Inferior parietal cortex (tissue), 1 donor: ENCODE results near the gene RIPK3.

Experiments
- DNase-seq: peaks from one replicate; pipeline ENCODE4 v3.0.0-alpha.2; 2016; ENCODE audit errors: extremely low spot score

Gene RIPK3

GRCh38 chr14:24322672-24323071 is 17.1 kb downstream of the RIPK3 start:
- DNase-seq: no peak

GRCh38 chr14:24321212-24321975 is 18.4 kb downstream of the RIPK3 start:
- no peak for DNase-seq

- no peak for DNase-seq
These were observed 22.5 kb downstream of the RIPK3 start for GRCh38 chr14:24317141-24317928.

- DNase-seq: no peak
These were observed 23.2 kb downstream of the RIPK3 start for GRCh38 chr14:24316597-24316950.

GRCh38 chr14:24315807-24316596 is 23.8 kb downstream of the RIPK3 start:
- DNase-seq: no peak

- DNase-seq: no peak
These were observed 24.5 kb downstream of the RIPK3 start for GRCh38 chr14:24315243-24315806.

- DNase-seq: no peak
These were observed 25.2 kb downstream of the RIPK3 start for GRCh38 chr14:24314377-24315193.

GRCh38 chr14:24313913-24314312 is 25.9 kb downstream of the RIPK3 start:
- DNase-seq: no peak

- no peak for DNase-seq
These were observed 26.9 kb downstream of the RIPK3 start for GRCh38 chr14:24312736-24313507.

- no peak for DNase-seq
These were observed 27.8 kb downstream of the RIPK3 start for GRCh38 chr14:24311837-24312615.

GRCh38 chr14:24310646-24311604 is 28.9 kb downstream of the RIPK3 start, which contains the start of gene LTB4R:
Gene LTB4R, plus strand, starts transcription at chr14:24311502. Its CDS starts 4,150 bp downstream, at chr14:24315652.
- no peak for DNase-seq

GRCh38 chr14:24310265-24310645 is 29.5 kb downstream of the RIPK3 start:
- no peak for DNase-seq

GRCh38 chr14:24309538-24310264 is 30.1 kb downstream of the RIPK3 start, which contains the start of gene LTB4R2:
Gene LTB4R2, plus strand, starts transcription at chr14:24310140. Its CDS starts 525 bp downstream, at chr14:24310665.
- no peak for DNase-seq

GRCh38 chr14:24308342-24309124 is 31.3 kb downstream of the RIPK3 start:
- DNase-seq: no peak

- DNase-seq: peak; percentile 65
These were observed 32.0 kb downstream of the RIPK3 start, which contains the start of gene CIDEB for GRCh38 chr14:24307575-24308341. Gene CIDEB, minus strand, starts transcription at chr14:24307977. Its CDS starts 119 bp downstream, at chr14:24307858.

- no peak for DNase-seq
These were observed 32.6 kb downstream of the RIPK3 start for GRCh38 chr14:24307156-24307574.
